Endometrial microvascular endothelial cells (primary cell): ENCODE results near the gene LY6G6F. TPM values are rescaled to one million over a fixed set of nuclear protein-coding genes. Genes with fewer than 3 reads are reported as not detected.

Source experiments
- in situ Hi-C: cut with HindIII; loops from 2 replicates; pipeline ENCODE4 v1.10.0; 2017; ENCODE audit warnings: low sequenced_read_pairs, low pct_unique_long_range_greater_than_20kb; ENCODE audit errors: inconsistent ontology term
- total RNA-seq: library from RNA; depleted of rRNA; stranded (reverse); fragments of >200 nt; gene quantifications from one replicate; pipeline ENCODE4 v1.2.3, GENCODE V29; 2015; ENCODE audit errors: inconsistent ontology term

LY6G6F gene
- total RNA-seq, 1 donor from 2014 or later = not detected

GRCh38 chr6:31720196-31720770 is 13.6 kb downstream of the LY6G6F start:
- in situ Hi-C loops = no loop called here

DNA sequence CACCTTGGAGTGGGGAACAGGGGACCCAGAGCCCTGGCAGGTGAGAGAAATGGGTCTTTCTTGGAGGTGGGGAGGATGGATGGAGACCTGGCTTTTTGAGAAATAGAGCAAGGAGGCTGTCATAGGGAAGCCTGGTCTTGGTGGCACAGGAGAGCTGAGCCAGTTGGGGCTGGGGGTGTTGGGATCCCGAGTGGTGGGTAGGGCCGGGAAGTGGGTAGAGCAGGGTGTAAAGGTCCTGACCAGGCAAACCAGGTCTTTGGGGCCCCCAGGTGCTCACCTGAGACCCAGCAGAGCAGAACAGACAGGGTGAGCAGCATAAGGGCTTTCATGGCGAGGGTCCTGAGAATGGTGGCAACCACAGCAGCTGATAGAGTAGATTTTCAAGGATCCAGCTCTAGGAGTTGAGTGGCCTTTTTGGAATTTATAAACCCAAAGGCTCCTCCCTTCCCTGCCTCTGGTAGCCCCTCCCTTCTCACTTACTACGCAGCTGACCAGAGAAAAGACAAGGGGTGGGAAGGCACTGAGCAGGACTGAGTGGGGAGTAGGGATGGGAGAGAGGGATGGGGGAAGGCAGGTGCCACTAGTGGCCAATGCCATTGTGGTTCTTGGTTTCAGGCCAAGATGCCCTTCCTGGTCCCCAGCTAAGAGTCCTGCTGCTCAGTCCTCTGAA is 14.8 kb downstream of the LY6G6F start, which contains the start of gene LY6G6C:
Gene LY6G6C (minus strand): TSS at position 396 of the 670 bp plus-strand sequence. CDS start 67 bp downstream, at position 329.
- in situ Hi-C loops = no loop called here

- in situ Hi-C loops = no loop called here
These were observed 15.5 kb downstream of the LY6G6F start for GRCh38 chr6:31722173-31722572.

DNA sequence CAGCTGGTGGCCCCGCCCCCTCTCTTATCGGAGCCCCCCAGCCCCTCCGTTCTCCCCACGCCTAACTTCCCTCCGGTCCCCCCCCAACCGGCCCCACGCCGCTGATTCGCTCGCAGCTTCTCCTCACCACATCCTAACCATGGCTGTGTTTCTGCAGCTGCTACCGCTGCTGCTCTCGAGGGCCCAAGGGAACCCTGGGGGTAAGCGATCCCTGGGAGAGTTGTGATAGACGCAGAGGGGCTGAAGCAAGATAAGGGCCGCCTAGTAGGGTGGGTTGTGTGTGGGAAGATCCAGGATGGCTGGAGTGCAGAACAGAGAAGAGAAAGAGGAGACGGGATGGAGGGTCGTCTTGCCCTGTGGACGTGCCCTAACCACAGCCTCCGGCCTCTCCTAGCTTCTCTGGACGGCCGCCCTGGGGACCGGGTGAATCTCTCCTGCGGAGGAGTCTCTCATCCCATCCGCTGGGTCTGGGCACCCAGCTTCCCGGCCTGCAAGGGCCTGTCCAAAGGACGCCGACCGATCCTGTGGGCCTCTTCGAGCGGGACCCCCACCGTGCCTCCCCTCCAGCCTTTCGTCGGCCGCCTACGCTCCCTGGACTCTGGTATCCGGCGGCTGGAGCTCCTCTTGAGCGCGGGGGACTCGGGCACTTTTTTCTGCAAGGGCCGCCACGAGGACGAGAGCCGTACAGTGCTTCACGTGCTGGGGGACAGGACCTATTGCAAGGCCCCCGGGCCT is 16.7 kb downstream of the LY6G6F start, which contains the start of gene MPIG6B:
Gene MPIG6B (plus strand): TSS at position 129 of the 735 bp plus-strand sequence. CDS start 11 bp downstream, at position 140.
- in situ Hi-C loops = no loop called here

- in situ Hi-C loops = no loop called here
These were observed 17.5 kb downstream of the LY6G6F start for GRCh38 chr6:31723980-31724691.

GRCh38 chr6:31725502-31726350 is 19.1 kb downstream of the LY6G6F start:
- in situ Hi-C loops = no loop called here

DNA sequence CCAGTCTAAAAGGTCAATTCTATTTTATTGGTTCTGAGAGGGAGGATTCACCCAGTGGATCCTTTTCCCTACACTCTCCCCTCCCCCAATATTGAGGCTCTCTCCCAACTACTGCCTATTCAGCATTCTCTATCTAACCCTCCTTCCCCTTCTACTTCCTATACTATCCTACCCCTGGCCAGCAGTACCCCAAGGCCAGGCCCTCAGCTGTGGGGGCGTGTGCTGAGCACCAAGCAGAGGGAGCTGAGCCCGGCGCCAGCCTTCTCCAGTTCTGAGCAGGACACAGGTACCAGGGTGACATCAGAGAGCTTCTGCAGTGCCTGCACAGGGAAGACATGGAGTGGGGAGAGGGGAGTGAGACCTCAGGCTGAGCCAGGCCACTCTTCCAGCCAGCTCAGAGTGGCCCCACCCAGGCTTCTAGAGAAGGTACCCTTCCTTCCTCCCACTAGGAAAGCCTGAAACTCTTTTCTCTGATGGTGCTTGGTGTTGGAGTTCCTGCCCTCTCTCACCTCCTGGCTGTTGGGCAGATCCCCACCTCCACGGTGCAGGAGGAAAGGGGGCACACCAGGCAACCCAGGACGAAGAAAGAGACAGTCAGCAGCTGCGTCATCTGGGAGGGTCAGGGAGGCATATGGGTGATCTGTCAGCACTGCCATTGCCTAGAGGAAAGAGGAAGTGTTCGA is 20.5 kb downstream of the LY6G6F start:
- in situ Hi-C loops = no loop called here

GRCh38 chr6:31727717-31728671 is 21.3 kb downstream of the LY6G6F start:
- in situ Hi-C loops = no loop called here

DNA sequence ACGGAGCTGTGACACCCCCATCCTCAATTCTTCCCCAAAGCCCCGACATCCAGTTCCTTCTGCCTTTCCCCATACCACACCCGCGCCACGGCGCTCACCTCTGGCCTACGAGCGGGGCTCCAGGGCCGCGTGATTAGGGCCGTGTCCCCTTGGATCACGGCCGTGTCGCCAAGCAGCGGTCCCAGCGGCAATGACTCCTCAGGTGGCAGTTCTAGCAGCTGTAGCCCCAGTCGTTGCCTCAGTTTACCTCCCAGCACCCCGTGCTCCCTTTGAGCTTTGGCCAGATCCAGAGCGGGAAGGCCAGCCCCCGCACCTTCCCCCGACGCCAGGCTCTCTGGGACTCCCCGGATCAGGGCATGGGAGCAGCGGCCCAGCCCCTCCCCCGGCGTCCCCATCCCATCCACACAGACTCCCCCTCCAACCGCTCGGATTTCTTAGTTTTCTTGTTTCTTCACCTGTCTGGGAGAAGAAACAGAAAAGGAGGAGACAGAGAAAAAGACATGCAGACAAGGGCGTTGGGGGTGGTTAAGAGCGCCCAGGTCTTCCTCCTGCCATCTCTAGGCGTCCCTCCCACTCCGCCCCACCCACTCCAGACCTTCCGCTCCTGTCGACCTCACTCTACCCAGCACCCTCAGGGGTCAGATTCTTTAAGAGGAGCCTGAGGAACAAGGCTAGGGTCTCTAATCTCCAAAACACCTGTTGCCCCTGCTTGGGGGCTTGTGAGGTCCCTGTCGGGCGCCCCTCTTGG is 22.3 kb downstream of the LY6G6F start, which contains the start of gene DDAH2:
Gene DDAH2 (minus strand): TSS at position 533 of the 748 bp plus-strand sequence. CDS start 138 bp downstream, at position 395.
- in situ Hi-C loops = no loop called here

DNA sequence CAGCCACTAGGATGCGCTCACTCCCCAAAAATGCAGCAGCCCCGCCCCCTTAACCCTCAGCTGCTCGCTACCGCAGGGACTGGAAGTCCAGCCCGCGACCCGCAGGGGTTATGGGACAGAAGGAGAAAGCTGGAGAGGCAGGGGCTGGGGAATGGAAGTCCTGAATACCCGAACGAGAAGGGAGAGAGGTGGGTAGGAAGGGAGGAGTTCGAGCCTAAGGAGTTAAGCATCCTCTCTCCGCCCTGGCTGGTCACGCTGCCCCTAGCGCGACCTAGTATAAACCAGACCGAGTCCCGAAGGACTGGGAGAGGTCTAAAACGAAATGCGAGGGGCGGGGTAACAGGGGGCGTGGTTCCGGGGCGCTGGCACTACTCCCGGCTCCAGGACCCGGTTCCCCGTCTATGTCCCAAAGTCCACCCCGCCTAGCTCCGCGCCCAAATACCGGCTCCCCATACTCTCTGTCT is 22.9 kb downstream of the LY6G6F start:
- in situ Hi-C loops = no loop called here

DNA sequence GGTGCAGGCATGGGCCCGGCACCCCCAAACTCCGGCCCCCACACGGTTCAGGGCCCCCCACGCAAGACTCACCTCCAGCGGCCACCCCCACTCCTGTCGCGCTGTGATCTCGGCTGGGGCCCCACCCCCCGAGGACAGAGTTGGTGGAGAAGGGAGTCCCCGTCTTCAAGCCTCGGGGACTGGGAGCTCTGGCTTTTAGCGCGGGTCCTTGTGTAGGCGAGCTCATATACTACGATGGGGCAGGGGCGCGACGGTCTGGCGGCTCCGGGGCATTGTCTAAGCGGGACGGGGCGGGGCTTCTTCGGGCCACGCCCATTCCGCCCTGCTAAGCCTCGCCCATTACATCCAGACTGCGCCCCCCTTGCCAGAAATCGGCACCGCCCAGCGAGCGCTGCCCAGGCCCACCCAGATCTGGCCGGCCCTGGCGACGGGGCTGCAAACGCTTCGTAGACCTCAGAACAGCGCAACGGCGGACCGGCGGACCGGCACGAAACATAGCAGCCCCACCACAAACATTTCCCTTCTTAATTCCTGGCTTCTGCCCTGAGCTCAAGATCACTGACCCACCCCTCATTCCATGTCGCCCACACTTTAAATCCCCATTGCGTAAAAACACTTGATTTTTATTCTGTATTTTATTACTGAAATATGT is 23.4 kb downstream of the LY6G6F start:
- in situ Hi-C loops = no loop called here

- in situ Hi-C loops = no loop called here
These were observed 24.0 kb downstream of the LY6G6F start for GRCh38 chr6:31730631-31731086.

- in situ Hi-C loops = no loop called here
These were observed 25.4 kb downstream of the LY6G6F start for GRCh38 chr6:31732029-31732428.

GRCh38 chr6:31733734-31734133 is 27.1 kb downstream of the LY6G6F start:
- in situ Hi-C loops = no loop called here

DNA sequence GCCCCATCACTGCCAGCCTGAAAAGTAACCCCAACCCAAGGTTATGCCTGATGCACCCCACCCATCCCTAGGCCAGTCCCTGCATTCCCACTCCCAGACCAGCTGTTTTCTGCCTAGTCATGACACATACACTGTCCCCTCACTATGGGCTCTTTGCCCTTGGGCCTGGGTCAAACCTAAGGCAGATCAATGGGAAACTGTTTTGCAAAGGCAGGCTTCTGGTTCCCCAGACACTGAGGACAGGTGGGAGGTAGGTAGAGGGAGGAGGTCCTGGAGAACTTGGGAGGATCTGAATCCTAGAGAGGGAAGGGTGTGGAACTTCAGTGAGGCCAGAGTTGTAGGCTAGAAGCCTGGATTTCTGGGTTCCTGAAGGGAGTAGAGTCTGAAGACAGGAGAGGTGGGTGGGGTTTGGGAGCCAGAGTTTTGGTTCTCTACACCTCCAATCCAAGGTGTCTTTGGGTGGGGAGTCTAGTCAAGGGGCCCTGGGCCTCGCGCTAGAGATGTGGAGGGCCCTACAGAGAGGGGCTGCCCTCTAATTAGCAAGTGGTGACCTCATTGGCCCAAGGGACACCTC is 27.7 kb downstream of the LY6G6F start:
- in situ Hi-C loops = no loop called here
